ENCODE measurements around the gene FOXN3.
A peak's percentile ranks its signal among the peaks of the same experiment; 100 is the strongest.
"Not testable (repeated sequence)": the region's sequence is repeated elsewhere in the genome, so short reads cannot be mapped to it uniquely, and the experiment has no call there.

Gene FOXN3

DNA sequence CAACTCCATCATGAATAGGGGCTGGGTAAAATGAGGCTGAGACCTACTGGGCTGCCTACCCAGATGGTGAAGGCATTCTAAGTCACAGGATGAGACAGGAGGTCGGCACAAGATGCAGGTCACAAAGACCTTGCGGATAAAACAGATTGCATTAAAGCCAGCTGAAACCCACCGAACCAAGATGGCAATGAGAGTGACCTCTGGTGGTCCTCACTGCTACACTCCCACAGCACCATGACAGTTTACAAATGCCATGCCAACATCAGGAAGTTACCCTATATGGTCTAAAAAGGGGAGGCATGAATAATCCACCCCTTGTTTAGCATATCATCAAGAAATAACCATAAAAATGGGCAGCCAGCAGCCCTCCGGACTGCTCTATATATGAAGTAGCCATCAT is 122.6 kb downstream of the FOXN3 start:
- not testable (repeated sequence) for H4K5ac ChIP-seq (ENCODE audit: low read length); H3K27me3 ChIP-seq (ENCODE audit: insufficient read depth, low read length, poor library complexity); H3K27ac ChIP-seq (ENCODE audit: low read depth, low read length); H2BK120ac ChIP-seq (ENCODE audit: low read depth, low read length); H3K9ac ChIP-seq (ENCODE audit: low read length); H3K4me2 ChIP-seq (ENCODE audit: low read length); H4K8ac ChIP-seq (ENCODE audit: low read depth, low read length); H2BK5ac ChIP-seq (ENCODE audit: low read length); H2BK15ac ChIP-seq (replicated peaks; ENCODE audit: low read depth); DNase-seq; H3K56ac ChIP-seq (ENCODE audit: low read length); H3K23ac ChIP-seq (ENCODE audit: low read length); H3K4me3 ChIP-seq (ENCODE audit: low read length); H2AK5ac ChIP-seq (ENCODE audit: low read length); H3K4ac ChIP-seq (ENCODE audit: low read depth, low read length); H3K18ac ChIP-seq (ENCODE audit: low read length); H3K36me3 ChIP-seq (ENCODE audit: control insufficient read depth, insufficient read depth, low read length)
- Histone ChIP-seq H3K4me1 (ENCODE audit: control insufficient read depth, low read depth, low read length) (peaks cover 26% of the 10 kb centered on the region), H3K79me2 (ENCODE audit: control insufficient read depth, insufficient read depth, low read length) (peaks cover 10% of the 10 kb centered on the region), H3K79me1 (ENCODE audit: low read length) (peaks cover 21% of the 10 kb centered on the region)
- no CpG with 5 or more reads among the region's 4 CpGs for WGBS (ENCODE audit: extremely low coverage, insufficient coverage, low lambda C conversion rate)

DNA sequence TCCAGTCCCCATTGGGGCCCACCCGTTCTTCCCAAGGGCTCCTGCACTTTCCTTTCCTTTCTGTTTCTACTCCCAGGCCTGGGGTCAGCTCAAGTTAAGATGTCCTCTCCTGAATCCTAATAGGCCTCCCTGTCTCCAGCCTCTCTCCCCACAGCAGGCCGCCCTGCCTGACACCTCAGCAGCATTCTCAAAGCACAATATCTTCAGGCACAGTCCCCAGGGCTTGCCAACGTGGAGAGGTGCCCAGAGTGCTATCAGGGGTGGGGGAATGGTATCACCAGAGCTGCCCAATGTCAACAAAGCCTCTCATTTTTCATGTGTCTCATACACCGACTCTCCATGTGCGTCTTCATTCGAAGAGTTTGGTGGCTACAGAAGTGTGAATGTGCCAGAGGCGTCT is 123.0 kb downstream of the FOXN3 start:
- H3K27ac ChIP-seq (ENCODE audit: low read depth, low read length), result peak overlapping the region; percentile 0

DNA sequence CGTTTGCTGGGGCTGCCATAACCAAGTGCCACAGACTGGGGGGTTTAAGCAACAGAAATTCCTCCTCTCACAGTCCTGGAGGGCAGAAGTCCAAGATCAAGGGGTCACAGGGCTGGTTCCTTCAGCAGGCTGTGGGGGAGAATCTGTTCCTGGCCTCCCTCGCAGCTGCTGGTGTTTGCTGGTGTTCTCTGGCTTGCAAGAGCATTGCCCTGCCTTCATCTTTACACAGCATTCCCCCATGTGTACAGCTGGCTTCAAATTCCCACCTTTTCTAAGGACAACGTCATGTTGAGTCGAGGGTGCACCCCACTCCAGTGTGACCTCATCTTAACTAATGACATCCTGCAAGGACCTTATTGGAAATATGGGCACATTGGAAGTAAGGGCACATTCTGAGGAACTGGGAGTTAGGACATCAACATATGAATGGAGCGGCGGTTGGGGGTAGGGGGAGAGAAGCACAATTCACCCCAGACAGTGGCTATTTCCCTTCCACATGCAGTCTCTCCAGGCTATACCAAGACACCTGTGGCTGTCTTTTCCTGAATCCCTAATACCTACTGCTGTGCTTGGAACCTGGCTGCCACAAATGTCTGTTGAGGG is 123.6 kb downstream of the FOXN3 start:
- H4K5ac ChIP-seq (ENCODE audit: low read length), result no peak overlapping the region
- no CpG with 5 or more reads among the region's 6 CpGs for WGBS (ENCODE audit: extremely low coverage, insufficient coverage, low lambda C conversion rate)
- H3K4me1 ChIP-seq (ENCODE audit: control insufficient read depth, low read depth, low read length), result peaks cover 26% of the 10 kb centered on the region
- H3K18ac ChIP-seq (ENCODE audit: low read length), result peak overlapping the region; percentile 6
- H2AK5ac ChIP-seq (ENCODE audit: low read length), result no peak overlapping the region
- no peak overlapping the region for H4K8ac ChIP-seq (ENCODE audit: low read depth, low read length)
- peak overlapping the region; percentile 4 for H3K27ac ChIP-seq (ENCODE audit: low read depth, low read length)
- H3K79me1 ChIP-seq (ENCODE audit: low read length), result peaks cover 20% of the 10 kb centered on the region
- peak overlapping the region; percentile 37 for H3K56ac ChIP-seq (ENCODE audit: low read length)
- no peak overlapping the region for H2BK15ac ChIP-seq (replicated peaks; ENCODE audit: low read depth)
- peak; percentile 48 for DNase-seq
- peaks cover 8% of the 10 kb centered on the region for H3K79me2 ChIP-seq (ENCODE audit: control insufficient read depth, insufficient read depth, low read length)
- H3K9ac ChIP-seq (ENCODE audit: low read length), result no peak overlapping the region
- H3K27me3 ChIP-seq (ENCODE audit: insufficient read depth, low read length, poor library complexity), result no peaks in the 10 kb centered on the region
- no peak overlapping the region for H3K4me3 ChIP-seq (ENCODE audit: low read length)
- no peak overlapping the region for H2BK5ac ChIP-seq (ENCODE audit: low read length)
- H2BK120ac ChIP-seq (ENCODE audit: low read depth, low read length), result no peak overlapping the region
- H3K4me2 ChIP-seq (ENCODE audit: low read length), result no peak overlapping the region
- H3K23ac ChIP-seq (ENCODE audit: low read length), result peak overlapping the region; percentile 50
- H3K4ac ChIP-seq (ENCODE audit: low read depth, low read length), result no peak overlapping the region
- no peaks in the 10 kb centered on the region for H3K36me3 ChIP-seq (ENCODE audit: control insufficient read depth, insufficient read depth, low read length)

More for the DNA sequence above, 123.0 kb downstream of the FOXN3 start:
- no peak overlapping the region for H3K23ac ChIP-seq (ENCODE audit: low read length)
- peaks cover 26% of the 10 kb centered on the region for H3K4me1 ChIP-seq (ENCODE audit: control insufficient read depth, low read depth, low read length)
- H4K5ac ChIP-seq (ENCODE audit: low read length), result no peak overlapping the region
- H3K79me2 ChIP-seq (ENCODE audit: control insufficient read depth, insufficient read depth, low read length), result peaks cover 10% of the 10 kb centered on the region
- H3K18ac ChIP-seq (ENCODE audit: low read length), result no peak overlapping the region
- no peak overlapping the region for H2BK120ac ChIP-seq (ENCODE audit: low read depth, low read length)
- H2AK5ac ChIP-seq (ENCODE audit: low read length), result no peak overlapping the region
- no peaks in the 10 kb centered on the region for H3K27me3 ChIP-seq (ENCODE audit: insufficient read depth, low read length, poor library complexity)
- peak overlapping the region; percentile 8 for H3K56ac ChIP-seq (ENCODE audit: low read length)
- no peak overlapping the region for H3K9ac ChIP-seq (ENCODE audit: low read length)
- no peak for DNase-seq
- H2BK15ac ChIP-seq (replicated peaks; ENCODE audit: low read depth), result no peak overlapping the region
- WGBS (ENCODE audit: extremely low coverage, insufficient coverage, low lambda C conversion rate), result no CpG with 5 or more reads among the region's 7 CpGs
- no peak overlapping the region for H3K4me3 ChIP-seq (ENCODE audit: low read length)
- no peaks in the 10 kb centered on the region for H3K36me3 ChIP-seq (ENCODE audit: control insufficient read depth, insufficient read depth, low read length)
- no peak overlapping the region for H3K4me2 ChIP-seq (ENCODE audit: low read length)
- H2BK5ac ChIP-seq (ENCODE audit: low read length), result no peak overlapping the region
- H3K79me1 ChIP-seq (ENCODE audit: low read length), result peaks cover 21% of the 10 kb centered on the region
- H3K4ac ChIP-seq (ENCODE audit: low read depth, low read length), result no peak overlapping the region
- no peak overlapping the region for H4K8ac ChIP-seq (ENCODE audit: low read depth, low read length)

DNA sequence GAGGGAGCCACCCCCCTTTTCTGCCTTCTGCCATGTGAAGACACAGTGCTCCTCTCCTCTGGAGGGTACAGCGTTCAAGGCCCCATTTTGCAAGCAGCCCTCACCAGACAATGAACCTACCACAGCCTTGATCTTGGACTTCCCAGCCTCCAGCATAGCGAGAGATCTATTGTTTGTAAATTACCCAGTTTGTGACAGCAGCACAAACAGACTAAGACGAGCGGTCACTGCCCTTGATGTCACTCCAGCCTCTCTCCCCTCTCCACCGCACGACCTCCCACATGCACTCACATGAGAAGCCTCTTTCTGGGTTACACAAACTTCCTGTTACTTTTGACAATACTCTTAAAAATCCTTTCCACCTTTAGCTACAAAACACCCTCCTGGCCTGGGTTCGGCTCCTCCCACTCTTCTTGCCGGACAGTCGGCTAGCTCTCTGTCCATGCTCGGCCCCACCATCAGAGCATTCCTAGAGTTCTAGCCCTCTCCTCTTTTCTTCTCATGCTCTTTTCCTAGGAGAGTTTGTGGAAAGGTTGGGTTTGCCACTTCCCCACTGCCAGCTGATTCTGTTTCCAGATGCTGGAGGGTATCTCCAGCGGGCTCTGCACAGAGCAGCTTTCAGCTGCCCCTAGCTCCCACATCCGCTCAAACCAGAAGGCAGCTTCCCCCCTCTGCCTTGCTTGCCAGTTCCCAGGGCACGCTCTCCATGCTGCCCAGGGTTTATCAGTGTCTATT is 124.3 kb downstream of the FOXN3 start:
- Histone ChIP-seq H3K4me3 (ENCODE audit: low read length) (no peak overlapping the region), H4K5ac (ENCODE audit: low read length) (no peak overlapping the region), H3K4ac (ENCODE audit: low read depth, low read length) (no peak overlapping the region), H3K4me1 (ENCODE audit: control insufficient read depth, low read depth, low read length) (peaks cover 26% of the 10 kb centered on the region), H4K8ac (ENCODE audit: low read depth, low read length) (no peak overlapping the region), H3K9ac (ENCODE audit: low read length) (no peak overlapping the region), H3K56ac (ENCODE audit: low read length) (peak overlapping the region; percentile 37), H2BK120ac (ENCODE audit: low read depth, low read length) (no peak overlapping the region), H2BK5ac (ENCODE audit: low read length) (peak overlapping the region; percentile 61), H2BK15ac (replicated peaks; ENCODE audit: low read depth) (no peak overlapping the region), H3K79me1 (ENCODE audit: low read length) (peaks cover 20% of the 10 kb centered on the region), H3K36me3 (ENCODE audit: control insufficient read depth, insufficient read depth, low read length) (no peaks in the 10 kb centered on the region), H3K18ac (ENCODE audit: low read length) (peak overlapping the region; percentile 6), H3K23ac (ENCODE audit: low read length) (peak overlapping the region; percentile 50), H3K79me2 (ENCODE audit: control insufficient read depth, insufficient read depth, low read length) (peaks cover 8% of the 10 kb centered on the region), H3K4me2 (ENCODE audit: low read length) (no peak overlapping the region), H3K27me3 (ENCODE audit: insufficient read depth, low read length, poor library complexity) (no peaks in the 10 kb centered on the region), H3K27ac (ENCODE audit: low read depth, low read length) (peak overlapping the region; percentile 4), H2AK5ac (ENCODE audit: low read length) (no peak overlapping the region)
- peak; percentile 53 for DNase-seq
- WGBS (ENCODE audit: extremely low coverage, insufficient coverage, low lambda C conversion rate), result no CpG with 5 or more reads among the region's 13 CpGs

DNA sequence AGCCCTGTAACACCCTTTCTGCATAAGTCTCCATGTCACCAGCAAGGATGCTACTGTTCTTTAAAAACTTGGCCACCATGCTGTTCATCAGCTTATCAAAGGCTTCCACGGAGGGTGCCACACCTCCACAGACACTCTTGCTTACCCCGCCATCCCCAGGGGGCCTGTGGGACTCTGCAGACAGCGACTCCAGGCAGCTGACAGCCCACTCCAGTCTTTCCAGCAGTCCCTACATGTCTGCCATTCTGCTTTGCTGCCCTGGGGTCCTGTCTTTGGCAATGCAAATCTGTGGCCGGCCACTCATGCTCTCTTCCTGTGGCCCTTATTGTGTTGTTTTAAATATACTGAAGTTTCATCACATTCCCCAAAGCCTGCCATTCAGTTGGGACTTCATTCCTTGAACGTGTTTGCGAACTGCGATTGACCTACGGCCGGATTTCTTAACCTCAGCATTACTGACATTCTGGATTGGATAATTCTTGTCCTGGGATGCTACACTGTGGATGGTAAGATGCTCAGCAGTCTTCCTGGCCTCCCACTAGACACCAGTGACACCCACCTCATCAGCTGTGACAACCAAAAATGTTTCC is 125.6 kb downstream of the FOXN3 start:
- WGBS (ENCODE audit: extremely low coverage, insufficient coverage, low lambda C conversion rate), result no CpG with 5 or more reads among the region's 9 CpGs
- H3K79me1 ChIP-seq (ENCODE audit: low read length), result peaks cover 20% of the 10 kb centered on the region

More for the DNA sequence above, 125.6 kb downstream of the FOXN3 start:
- Histone ChIP-seq H2BK120ac (ENCODE audit: low read depth, low read length) (no peak overlapping the region), H2BK15ac (replicated peaks; ENCODE audit: low read depth) (no peak overlapping the region), H3K36me3 (ENCODE audit: control insufficient read depth, insufficient read depth, low read length) (no peaks in the 10 kb centered on the region), H3K27me3 (ENCODE audit: insufficient read depth, low read length, poor library complexity) (no peaks in the 10 kb centered on the region), H2AK5ac (ENCODE audit: low read length) (no peak overlapping the region), H3K4me1 (ENCODE audit: control insufficient read depth, low read depth, low read length) (peaks cover 25% of the 10 kb centered on the region), H3K56ac (ENCODE audit: low read length) (no peak overlapping the region), H3K4me2 (ENCODE audit: low read length) (no peak overlapping the region), H4K5ac (ENCODE audit: low read length) (no peak overlapping the region), H4K8ac (ENCODE audit: low read depth, low read length) (no peak overlapping the region), H3K18ac (ENCODE audit: low read length) (no peak overlapping the region), H3K4ac (ENCODE audit: low read depth, low read length) (no peak overlapping the region), H3K79me2 (ENCODE audit: control insufficient read depth, insufficient read depth, low read length) (peaks cover 8% of the 10 kb centered on the region), H3K9ac (ENCODE audit: low read length) (no peak overlapping the region), H2BK5ac (ENCODE audit: low read length) (no peak overlapping the region), H3K27ac (ENCODE audit: low read depth, low read length) (no peak overlapping the region), H3K23ac (ENCODE audit: low read length) (no peak overlapping the region), H3K4me3 (ENCODE audit: low read length) (no peak overlapping the region)
- DNase-seq, result no peak
